T-helper 2 cell treated with Interferon-gamma antibody and Interleukin-4, amounts not matched to agents 100 ng/mL and 5 ng/mL, for 36 hours (primary cell): ENCODE results near the gene PRKAG1. TPM values are rescaled to one million over a fixed set of nuclear protein-coding genes. Genes with fewer than 3 reads are reported as not detected.

Experiments
- total RNA-seq: library from RNA; stranded (reverse); gene quantifications from 2 replicates; pipeline ENCODE4 v1.2.3, GENCODE V29; 2022

Gene PRKAG1
- total RNA-seq, 1 donor from 2014 or later: 73.8 TPM

Other genes with a start within 250 kb of the PRKAG1 start
- gene ADCY6, start 229.7 kb downstream of the PRKAG1 start, total RNA-seq: 0.07 and 0.09 TPM in 2 replicates
- gene CACNB3, start 200.3 kb downstream of the PRKAG1 start, total RNA-seq: 7.1 and 10.4 TPM in 2 replicates
- 120 and 132 TPM in 2 replicates for gene DDX23, start 166.6 kb downstream of the PRKAG1 start, total RNA-seq
- gene RND1, start 152.9 kb downstream of the PRKAG1 start, total RNA-seq: 1.6 and 1.7 TPM in 2 replicates
- 55.9 and 59.9 TPM in 2 replicates for gene FKBP11, start 93.3 kb downstream of the PRKAG1 start, total RNA-seq
- 126 TPM in 2 replicates for gene ARF3, start 61.3 kb downstream of the PRKAG1 start, total RNA-seq
- 1.2 and 1.9 TPM in 2 replicates for gene WNT10B, start 47.0 kb downstream of the PRKAG1 start, total RNA-seq
- not detected in 2 replicates for gene WNT1, start 40.5 kb downstream of the PRKAG1 start, total RNA-seq
- gene DDN, start 19.4 kb downstream of the PRKAG1 start, total RNA-seq: 0.16 and 0.23 TPM in 2 replicates
- 106 and 109 TPM in 2 replicates for gene KMT2D, start 42.0 kb upstream of the PRKAG1 start, total RNA-seq
- gene RHEBL1, start 51.2 kb upstream of the PRKAG1 start, total RNA-seq: 5.4 and 6.5 TPM in 2 replicates
- 0.07 and 0.09 TPM in 2 replicates for gene DHH, start 76.0 kb upstream of the PRKAG1 start, total RNA-seq
- 45.4 and 47.4 TPM in 2 replicates for gene LMBR1L, start 92.1 kb upstream of the PRKAG1 start, total RNA-seq
- 2,161 and 2,173 TPM in 2 replicates for gene TUBA1B, start 112.6 kb upstream of the PRKAG1 start, total RNA-seq
- gene TUBA1A, start 170.3 kb upstream of the PRKAG1 start, total RNA-seq: 90.7 and 92.8 TPM in 2 replicates
- 250 and 257 TPM in 2 replicates for gene TUBA1C, start 246.3 kb upstream of the PRKAG1 start, total RNA-seq